GM12892 (cell line): ENCODE data around the gene SLC6A6.

Source experiments
- DNase-seq: peaks from one replicate; pipeline ENCODE4 v3.0.0; 2011; ENCODE audit not compliant: insufficient read length
- FAIRE-seq: peaks from 2 replicates; lab custom pipeline; 2011; peaks lifted over from hg19 to GRCh38; lab: Jason Lieb, UNC
- POLR2A ChIP-seq: IDR thresholded peaks from 2 replicates; pipeline ENCODE4 v1.6.1; 2011; ENCODE audit warnings: low read depth, low read length, control low read depth
- POLR2AphosphoS5 ChIP-seq: IDR thresholded peaks from 2 replicates; pipeline ENCODE4 v1.6.1; 2011; ENCODE audit warnings: low read depth, low read length, control low read depth
- TAF1 ChIP-seq: IDR thresholded peaks from 2 replicates; pipeline ENCODE4 v1.6.1; 2011; ENCODE audit warnings: low read depth, mild to moderate bottlenecking, control low read depth, low read length, borderline replicate concordance

SLC6A6 gene

GRCh38 chr3:14455571-14456317 lies 53.3 kb downstream of the SLC6A6 start:
- FAIRE-seq = no peak

GRCh38 chr3:14456794-14457193 lies 54.4 kb downstream of the SLC6A6 start:
- FAIRE-seq = no peak
- DNase-seq = no peak
- TF ChIP-seq TAF1 (no peak), POLR2AphosphoS5 (no peak), POLR2A (no peak)

More at GRCh38 chr3:14455571-14456317, 53.3 kb downstream of the SLC6A6 start:
- no peak for DNase-seq
- no peak for TF ChIP-seq POLR2A
- no peak for TF ChIP-seq TAF1
- no peak for TF ChIP-seq POLR2AphosphoS5

- DNase-seq (no peak), FAIRE-seq (no peak)
- no peak for TF ChIP-seq POLR2AphosphoS5
- no peak for TF ChIP-seq POLR2A
- no peak for TF ChIP-seq TAF1
These were observed 55.1 kb downstream of the SLC6A6 start for GRCh38 chr3:14457481-14457880.

GRCh38 chr3:14457999-14458398 lies 55.6 kb downstream of the SLC6A6 start:
- no peak for DNase-seq
- no peak for FAIRE-seq
- no peak for TF ChIP-seq POLR2AphosphoS5
- TF ChIP-seq POLR2A = no peak
- TF ChIP-seq TAF1 = no peak

- no peak for TF ChIP-seq POLR2A
- no peak for TF ChIP-seq POLR2AphosphoS5
- TF ChIP-seq TAF1 = no peak
- FAIRE-seq = no peak
- no peak for DNase-seq
These were observed 56.2 kb downstream of the SLC6A6 start for GRCh38 chr3:14458434-14459275.

- no peak for DNase-seq
- no peak for FAIRE-seq
- no peak for TF ChIP-seq TAF1
- TF ChIP-seq POLR2AphosphoS5 = no peak
- TF ChIP-seq POLR2A = no peak
These were observed 57.0 kb downstream of the SLC6A6 start for GRCh38 chr3:14459384-14459783.

- TF ChIP-seq POLR2A (no peak), POLR2AphosphoS5 (no peak), TAF1 (no peak)
- DNase-seq = no peak
- no peak for FAIRE-seq
These were observed 57.4 kb downstream of the SLC6A6 start for GRCh38 chr3:14459787-14460186.

GRCh38 chr3:14460342-14461005 lies 58.1 kb downstream of the SLC6A6 start:
- no peak for FAIRE-seq
- TF ChIP-seq TAF1 (no peak), POLR2AphosphoS5 (no peak), POLR2A (no peak)
- no peak for DNase-seq

- TF ChIP-seq POLR2A (no peak), TAF1 (no peak), POLR2AphosphoS5 (no peak)
- DNase-seq (no peak), FAIRE-seq (no peak)
These were observed 58.8 kb downstream of the SLC6A6 start for GRCh38 chr3:14461006-14461747.

- TF ChIP-seq TAF1 (no peak), POLR2AphosphoS5 (no peak), POLR2A (no peak)
- no peak for DNase-seq
- FAIRE-seq = no peak
These were observed 59.4 kb downstream of the SLC6A6 start for GRCh38 chr3:14461748-14462324.

- no peak for DNase-seq
- no peak for TF ChIP-seq TAF1
- no peak for TF ChIP-seq POLR2A
- TF ChIP-seq POLR2AphosphoS5 = no peak
- FAIRE-seq = no peak
These were observed 60.3 kb downstream of the SLC6A6 start for GRCh38 chr3:14462738-14463137.
